Thoracic aorta (tissue), 2 donors: ENCODE measurements around the gene CTNNA3. TPM values are rescaled to one million over a fixed set of nuclear protein-coding genes. Genes with fewer than 3 reads are reported as not detected.

Experiments used
- ATAC-seq: fragments of 150-250 bp; one replicate; pipeline ENCODE4 v1.8.0; 2017; ENCODE audit warnings: low read depth; ENCODE audit not compliant: insufficient number of reproducible peaks, low FRiP score
- DNase-seq: peaks from one replicate; pipeline ENCODE4 v3.0.0-alpha.2; 2020; ENCODE audit warnings: low spot score
- H3K27ac ChIP-seq, 2 donors: fragments of 200-600 bp; sonication (generic); 1 replicate in 1 of 2; 2 replicates in 1 of 2; pipeline ENCODE4 v1.5.1; 2016; ENCODE audit warnings: mild to moderate bottlenecking in 2 of 2, moderate library complexity in 2 of 2
- H3K27me3 ChIP-seq: fragments of 200-600 bp; sonication (generic); replicated peaks from 2 replicates; pipeline ENCODE4 v1.6.0; 2016; ENCODE audit warnings: mild to moderate bottlenecking; ENCODE audit not compliant: insufficient read depth
- H3K36me3 ChIP-seq: fragments of 200-600 bp; sonication (generic); one replicate; pipeline ENCODE4 v1.5.1; 2016
- H3K4me1 ChIP-seq, 2 donors: fragments of 200-600 bp; sonication (generic); 1 replicate in 1 of 2; 2 replicates in 1 of 2; pipeline versions ENCODE4 v1.5.1 to v1.6.0; 2016; ENCODE audit warnings: low read depth in 2 of 2, mild to moderate bottlenecking in 1 of 2; ENCODE audit not compliant: control insufficient read depth in 1 of 2
- H3K4me3 ChIP-seq: fragments of 200-600 bp; sonication (generic); 2 replicates; pipeline ENCODE4 v1.5.1; 2016; ENCODE audit warnings: mild to moderate bottlenecking
- H3K9me3 ChIP-seq: fragments of 200-600 bp; sonication (generic); 2 replicates; pipeline ENCODE4 v1.5.1; 2016
- total RNA-seq, 2 donors: library from RNA; depleted of rRNA; stranded (reverse); fragments of >200 nt; gene quantifications; one replicate each; pipeline versions ENCODE4 v1.1.0 to v1.2.3, GENCODE V29; 2016
- TF ChIP-seq, protein P1 (sequence below): fragments of 200-600 bp; sonication (generic); IDR thresholded peaks from one replicate; pipeline ENCODE4 v1.5.1; 2019; ENCODE audit warnings: antibody characterized with exemption

Gene CTNNA3
- total RNA-seq, 2 donors from 2014 or later: 0.95 to 1.2 TPM

DNA sequence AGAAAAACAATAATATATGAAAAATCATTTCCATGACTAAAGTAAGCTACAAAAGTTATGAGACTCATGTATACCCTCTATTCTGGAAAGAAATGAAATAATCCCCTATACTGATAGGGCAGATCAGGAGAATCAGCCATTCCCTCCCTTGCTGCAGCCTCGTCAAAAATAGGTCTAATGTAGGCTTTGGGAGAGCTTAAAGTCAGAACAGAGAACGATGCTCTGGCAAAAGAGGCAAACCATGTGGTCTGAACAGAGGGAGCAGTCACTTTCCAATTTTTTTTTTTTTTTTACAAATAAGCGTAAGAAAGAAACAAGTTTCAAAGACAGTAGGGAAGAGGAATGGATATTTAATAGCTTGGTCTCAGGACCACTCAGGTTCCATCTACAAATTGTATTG lies 1232.4 kb downstream of the CTNNA3 start:
- DNase-seq: no peak
- no peak for ATAC-seq
- Histone ChIP-seq H3K27me3 (no peaks in the 10 kb centered on the region), H3K9me3 (no peaks in the 10 kb centered on the region), H3K4me3 (no peak overlapping the region), H3K36me3 (no peaks in the 10 kb centered on the region), H3K4me1 (no peaks in the 10 kb centered on the region), H3K27ac (no peak overlapping the region)
- TF ChIP-seq, protein P1, sequence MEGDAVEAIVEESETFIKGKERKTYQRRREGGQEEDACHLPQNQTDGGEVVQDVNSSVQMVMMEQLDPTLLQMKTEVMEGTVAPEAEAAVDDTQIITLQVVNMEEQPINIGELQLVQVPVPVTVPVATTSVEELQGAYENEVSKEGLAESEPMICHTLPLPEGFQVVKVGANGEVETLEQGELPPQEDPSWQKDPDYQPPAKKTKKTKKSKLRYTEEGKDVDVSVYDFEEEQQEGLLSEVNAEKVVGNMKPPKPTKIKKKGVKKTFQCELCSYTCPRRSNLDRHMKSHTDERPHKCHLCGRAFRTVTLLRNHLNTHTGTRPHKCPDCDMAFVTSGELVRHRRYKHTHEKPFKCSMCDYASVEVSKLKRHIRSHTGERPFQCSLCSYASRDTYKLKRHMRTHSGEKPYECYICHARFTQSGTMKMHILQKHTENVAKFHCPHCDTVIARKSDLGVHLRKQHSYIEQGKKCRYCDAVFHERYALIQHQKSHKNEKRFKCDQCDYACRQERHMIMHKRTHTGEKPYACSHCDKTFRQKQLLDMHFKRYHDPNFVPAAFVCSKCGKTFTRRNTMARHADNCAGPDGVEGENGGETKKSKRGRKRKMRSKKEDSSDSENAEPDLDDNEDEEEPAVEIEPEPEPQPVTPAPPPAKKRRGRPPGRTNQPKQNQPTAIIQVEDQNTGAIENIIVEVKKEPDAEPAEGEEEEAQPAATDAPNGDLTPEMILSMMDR: no peak

- no peak overlapping the region for H3K4me3 ChIP-seq
- no peaks in the 10 kb centered on the region for H3K4me1 ChIP-seq
- no peaks in the 10 kb centered on the region for H3K9me3 ChIP-seq
- H3K27me3 ChIP-seq: no peaks in the 10 kb centered on the region
- ATAC-seq (no peak), DNase-seq (no peak)
- no peaks in the 10 kb centered on the region for H3K36me3 ChIP-seq
- no peak overlapping the region for H3K27ac ChIP-seq
- TF ChIP-seq, protein P1: no peak
These were observed 1238.4 kb downstream of the CTNNA3 start for GRCh38 chr10:66457629-66458028.

GRCh38 chr10:66455304-66455703 lies 1240.7 kb downstream of the CTNNA3 start:
- no peaks in the 10 kb centered on the region for H3K36me3 ChIP-seq
- no peak overlapping the region for H3K4me3 ChIP-seq
- H3K27ac ChIP-seq: no peak overlapping the region
- no peak for ATAC-seq
- no peaks in the 10 kb centered on the region for H3K9me3 ChIP-seq
- DNase-seq: no peak
- H3K4me1 ChIP-seq: no peaks in the 10 kb centered on the region
- TF ChIP-seq, protein P1: no peak
- H3K27me3 ChIP-seq: no peaks in the 10 kb centered on the region

DNA sequence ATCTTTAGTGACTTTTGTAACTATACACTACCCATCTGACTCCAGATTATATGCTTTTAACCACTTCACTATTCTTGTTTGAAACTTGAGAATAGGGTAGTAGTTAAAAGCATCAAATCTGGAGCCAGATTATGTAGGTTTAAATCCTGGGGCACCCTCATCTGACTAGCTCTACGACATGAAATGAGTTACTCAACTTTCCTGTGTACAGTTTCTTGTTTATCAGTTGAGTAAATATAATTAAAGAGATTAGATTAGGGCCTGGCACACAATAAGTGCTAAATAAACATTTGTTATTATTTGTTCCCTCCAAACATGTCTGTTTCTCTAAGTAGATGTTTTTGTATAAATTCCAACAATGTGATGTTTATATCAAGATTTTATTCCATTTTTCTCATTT lies 1255.4 kb downstream of the CTNNA3 start:
- Histone ChIP-seq H3K27me3 (no peaks in the 10 kb centered on the region), H3K9me3 (peaks cover 3% of the 10 kb centered on the region), H3K4me1 (no peaks in the 10 kb centered on the region), H3K4me3 (no peak overlapping the region), H3K27ac (no peak overlapping the region), H3K36me3 (no peaks in the 10 kb centered on the region)
- TF ChIP-seq, protein P1: no peak
- DNase-seq (no peak), ATAC-seq (no peak)

DNA sequence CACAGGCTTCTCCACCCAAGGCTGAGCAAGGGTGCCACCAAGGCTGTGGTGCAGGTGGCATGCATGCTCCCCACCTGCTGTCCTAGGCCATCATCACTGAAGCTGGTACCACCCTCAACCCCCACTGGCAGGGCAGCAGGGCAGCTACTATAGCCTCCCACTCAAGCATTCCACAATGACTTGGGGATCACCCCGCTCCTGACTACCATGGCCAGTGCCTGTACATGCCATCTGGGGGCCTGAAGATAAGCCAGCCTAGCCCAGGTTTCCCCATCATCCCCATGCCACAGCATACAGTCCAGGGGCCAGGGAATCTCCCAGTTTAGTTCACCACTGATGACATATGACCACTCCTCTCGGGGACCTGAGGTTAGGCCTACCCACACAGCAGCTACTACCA lies 1281.1 kb downstream of the CTNNA3 start:
- DNase-seq (no peak), ATAC-seq (no peak)
- Histone ChIP-seq H3K4me3 (no peak overlapping the region), H3K27ac (no peak overlapping the region), H3K4me1 (no peaks in the 10 kb centered on the region), H3K27me3 (no peaks in the 10 kb centered on the region), H3K9me3 (no peaks in the 10 kb centered on the region), H3K36me3 (no peaks in the 10 kb centered on the region)
- TF ChIP-seq, protein P1: no peak
